ENCODE results near the gene GSE1. TPM values are rescaled to one million over a fixed set of nuclear protein-coding genes. Genes with fewer than 3 reads are reported as not detected.
A peak's percentile ranks its signal among the peaks of the same experiment; 100 is the strongest.

The GSE1 gene
- total RNA-seq, 1 experiment from 2014 or later, result 90.2 TPM

DNA sequence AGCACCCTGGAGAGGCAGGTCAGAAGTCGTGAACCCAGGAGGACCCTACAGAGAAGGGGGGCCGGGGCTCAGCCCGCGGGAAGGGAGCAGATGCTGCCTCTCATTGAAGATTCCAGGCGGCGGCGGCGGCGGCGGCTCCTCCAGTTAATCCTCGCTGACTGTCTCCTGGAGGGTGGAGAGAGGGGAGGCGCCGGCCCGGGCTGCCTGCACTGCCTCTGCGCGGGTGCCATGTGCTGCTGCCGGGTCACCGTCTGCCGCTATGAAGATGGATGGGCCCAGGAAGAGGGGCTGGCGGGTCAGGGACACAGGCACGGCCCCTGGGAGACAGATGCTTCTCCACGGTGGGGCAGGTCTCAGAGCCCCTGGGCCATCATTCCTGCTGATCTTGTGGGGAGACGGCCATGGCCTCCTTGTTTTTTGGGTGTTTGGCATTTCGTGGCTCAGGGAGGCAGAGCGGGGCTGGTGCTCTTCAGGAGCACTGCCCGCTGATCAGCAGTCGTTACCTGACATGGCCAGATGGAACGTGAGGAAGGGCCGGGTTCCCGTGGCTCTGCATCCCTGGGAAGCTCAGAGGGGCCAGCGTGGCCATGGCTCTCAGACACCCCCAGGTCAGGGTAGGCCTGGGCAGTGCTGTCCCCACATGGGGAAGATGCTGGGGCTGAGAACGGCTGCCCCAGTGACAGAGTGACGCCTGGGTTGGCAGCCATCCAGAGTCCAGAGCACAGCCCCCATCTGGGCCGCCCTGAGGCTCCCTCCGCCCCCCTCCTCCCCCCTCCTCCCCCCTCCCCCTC, 39.5 kb downstream of the GSE1 start:
- peaks cover 4 to 30% of the 10 kb centered on the region in 2 experiments; a peak in 3 of 4 replicates for H3K4me1 ChIP-seq (ENCODE audit: control insufficient read depth in 1 of 2, insufficient read depth in 2 of 2, low read length in 2 of 2)
- H3K4me2 ChIP-seq (ENCODE audit: low read length), result no peak overlapping the region
- H3K4me3 ChIP-seq (replicated peaks in 1 of 2; ENCODE audit: low read depth in 1 of 2, low read length in 2 of 2), result no peak overlapping the region
- ATAC-seq (peak; percentile 40), DNase-seq (ENCODE audit: low read depth, low spot score) (no peak)
- peak overlapping the region; percentile 29; the same call in 1 of the 2 replicates for H3K27ac ChIP-seq (ENCODE audit: low read depth, low read length)
- ChIA-PET POLR2A (no interaction called here), CTCF (no interaction called here), RAD21 (ENCODE audit: low non-redundant PET in 1 of 2, low total read pairs in 2 of 2, uncharacterized antibody in 2 of 2, unreplicated experiment in 2 of 2) (no interaction called here)
- no peaks in the 10 kb centered on the region for H3K27me3 ChIP-seq (ENCODE audit: insufficient read depth, low read length)
- no peaks in the 10 kb centered on the region for H3K9me2 ChIP-seq (ENCODE audit: insufficient read depth)
- intact Hi-C loops (cut with micrococcal nuclease), result no loop called here
- no peaks in the 10 kb centered on the region for H3K9me3 ChIP-seq (ENCODE audit: control insufficient read depth in 1 of 2, insufficient read depth in 1 of 2, low read depth in 1 of 2, low read length in 2 of 2)
- H3K79me2 ChIP-seq (ENCODE audit: insufficient read depth, low read length), result peaks cover 6% of the 10 kb centered on the region; the same call in 1 of the 2 replicates
- peaks cover 18 to 27% of the 10 kb centered on the region in 2 experiments for H3K36me3 ChIP-seq (ENCODE audit: control insufficient read depth in 1 of 2, insufficient read depth in 2 of 2, low read length in 2 of 2)
- BruUV-seq (replicated peaks), result no TSS peak
- no peak overlapping the region for H2AFZ ChIP-seq (ENCODE audit: low read depth, low read length, poor library complexity, severe bottlenecking)
- H3K9ac ChIP-seq (ENCODE audit: low read length), result no peak overlapping the region
- peaks cover 8% of the 10 kb centered on the region; the same call in 1 of the 2 replicates for H4K20me1 ChIP-seq (ENCODE audit: insufficient read depth)
- TF ChIP-seq POLR2AphosphoS5 (IDR thresholded peaks at IDR 0.05; ENCODE audit: low read depth, low read length), result 0 out of 2 replicates have a peak, but pooled peaks have one; percentile 29
- no peak for TF ChIP-seq EGR1 (IDR thresholded peaks at IDR 0.05; ENCODE audit: low read depth)

DNA sequence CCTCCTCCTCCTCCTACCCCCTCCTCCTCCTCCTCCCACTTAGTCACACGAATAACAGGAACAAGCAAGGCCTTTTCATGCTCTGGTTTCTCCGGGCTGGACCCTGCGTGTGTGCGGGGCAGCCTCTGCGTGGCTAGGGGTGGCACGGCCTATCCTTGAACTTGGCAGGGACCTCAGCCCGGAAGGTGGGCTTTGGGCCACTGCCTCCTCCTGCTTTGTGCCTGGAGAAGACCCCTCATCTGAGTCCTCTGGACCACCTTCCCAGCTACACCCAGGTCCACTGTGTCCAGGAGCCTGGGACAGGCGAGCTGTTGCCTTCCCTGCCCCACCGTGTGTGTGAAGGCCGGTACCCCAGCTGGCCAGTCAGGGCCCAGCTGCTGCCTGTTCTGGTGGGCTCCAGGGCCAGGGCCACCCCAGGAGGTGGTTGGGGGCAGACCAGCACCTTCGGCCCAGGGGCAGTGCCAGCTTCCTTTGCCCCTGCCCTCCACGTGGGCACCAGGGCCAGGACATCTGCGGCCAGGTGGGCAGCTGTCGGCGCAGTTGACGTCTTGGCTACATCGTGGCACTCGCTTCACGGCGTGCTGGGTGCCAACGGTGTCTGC, 40.3 kb downstream of the GSE1 start:
- Histone ChIP-seq H3K36me3 (ENCODE audit: control insufficient read depth in 1 of 2, insufficient read depth in 2 of 2, low read length in 2 of 2) (peaks cover 24 to 35% of the 10 kb centered on the region in 2 experiments), H3K4me1 (ENCODE audit: control insufficient read depth in 1 of 2, insufficient read depth in 2 of 2, low read length in 2 of 2) (peaks cover 4 to 30% of the 10 kb centered on the region in 2 experiments; a peak in 3 of 4 replicates), H3K27me3 (ENCODE audit: insufficient read depth, low read length) (no peaks in the 10 kb centered on the region), H4K20me1 (ENCODE audit: insufficient read depth) (peaks cover 8% of the 10 kb centered on the region; the same call in 1 of the 2 replicates), H3K4me3 (replicated peaks in 1 of 2; ENCODE audit: low read depth in 1 of 2, low read length in 2 of 2) (no peak overlapping the region), H3K4me2 (ENCODE audit: low read length) (peak overlapping the region; percentile 39), H3K9me3 (ENCODE audit: control insufficient read depth in 1 of 2, insufficient read depth in 1 of 2, low read depth in 1 of 2, low read length in 2 of 2) (no peaks in the 10 kb centered on the region), H3K27ac (ENCODE audit: low read depth, low read length) (peak overlapping the region; percentile 59; the same call in 1 of the 2 replicates), H3K9ac (ENCODE audit: low read length) (no peak overlapping the region), H3K79me2 (ENCODE audit: insufficient read depth, low read length) (peaks cover 4% of the 10 kb centered on the region; the same call in 1 of the 2 replicates), H3K9me2 (ENCODE audit: insufficient read depth) (no peaks in the 10 kb centered on the region), H2AFZ (ENCODE audit: low read depth, low read length, poor library complexity, severe bottlenecking) (no peak overlapping the region)
- ChIA-PET CTCF (no interaction called here), RAD21 (ENCODE audit: low non-redundant PET in 1 of 2, low total read pairs in 2 of 2, uncharacterized antibody in 2 of 2, unreplicated experiment in 2 of 2) (no interaction called here), POLR2A (no interaction called here)
- no TSS peak for BruUV-seq (replicated peaks)
- ATAC-seq (no peak), DNase-seq (ENCODE audit: low read depth, low spot score) (no peak)
- TF ChIP-seq SP1 (IDR thresholded peaks at IDR 0.05; ENCODE audit: low read depth) (no peak), MAX (IDR thresholded peaks at IDR 0.05) (no peak), POLR2AphosphoS5 (IDR thresholded peaks at IDR 0.05; ENCODE audit: low read depth, low read length) (no peak), ZFX (IDR thresholded peaks at IDR 0.05) (no peak), EZH2phosphoT487 (IDR thresholded peaks at IDR 0.05; ENCODE audit: borderline replicate concordance) (no peak), POLR2A (IDR thresholded peaks at IDR 0.05; ENCODE audit: borderline replicate concordance, extremely low read depth, insufficient read depth, insufficient read length) (no peak), SRF (IDR thresholded peaks at IDR 0.05; ENCODE audit: low read depth) (no peak), EZH2 (IDR thresholded peaks at IDR 0.05) (no peak), RAD21 (IDR thresholded peaks at IDR 0.05; ENCODE audit: low read depth) (no peak)
- intact Hi-C loops (cut with micrococcal nuclease), result no loop called here
